ENCODE data around the gene PKD1L1.
"Not testable (repeated sequence)": the region's sequence is repeated elsewhere in the genome, so short reads cannot be mapped to it uniquely, and the experiment has no call there.

Gene PKD1L1

DNA sequence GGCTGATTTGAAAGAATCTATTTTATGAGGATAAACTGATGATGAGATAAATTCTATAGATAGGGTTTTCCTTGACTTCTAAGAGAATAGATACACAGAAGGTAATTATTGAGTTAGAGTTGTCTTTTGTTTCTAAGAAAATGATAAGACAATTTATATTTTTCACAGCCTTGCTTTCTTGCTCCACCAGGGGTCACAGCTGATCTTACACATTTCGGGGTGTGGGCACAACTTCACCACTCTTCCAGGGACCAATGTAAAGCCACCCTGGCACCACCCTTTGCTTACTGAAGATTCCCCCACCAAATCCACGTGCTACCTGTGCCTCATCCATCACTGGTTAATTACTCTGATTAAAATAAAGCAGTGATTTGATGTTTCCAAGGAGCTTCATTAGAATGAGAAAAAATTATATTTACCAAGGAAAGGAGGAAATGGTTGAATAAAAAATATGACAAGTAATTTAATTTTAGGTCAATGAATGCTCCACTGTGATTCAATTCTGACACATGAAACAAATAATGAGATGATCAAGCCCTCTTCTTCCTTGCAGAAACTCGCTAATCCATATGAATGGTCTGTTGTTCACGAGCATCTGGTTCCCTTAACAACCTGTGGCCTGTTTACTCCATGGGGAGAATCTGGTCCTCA lies 189.1 kb downstream of the PKD1L1 start:
- DNase-seq = no peak

DNA sequence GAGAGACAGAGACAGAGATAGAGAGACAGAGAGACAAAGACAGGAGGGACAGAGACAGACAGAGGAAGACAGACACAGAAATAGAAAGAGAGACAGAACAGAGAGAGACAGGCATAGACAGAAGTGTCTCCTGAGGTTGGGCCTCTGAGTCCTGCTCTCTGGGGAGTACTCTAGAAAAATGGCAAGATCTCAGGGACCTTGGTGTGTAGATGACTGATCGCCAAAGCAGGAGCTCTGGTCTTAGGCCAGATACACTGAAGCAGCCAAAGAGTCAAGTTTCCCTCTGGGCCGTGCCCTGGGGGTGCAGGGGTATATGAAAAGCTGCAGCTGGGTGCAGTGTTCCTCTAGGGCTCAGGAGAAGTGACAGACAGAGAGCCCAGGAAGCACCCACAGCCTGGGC lies 189.7 kb downstream of the PKD1L1 start:
- DNase-seq = no peak

DNA sequence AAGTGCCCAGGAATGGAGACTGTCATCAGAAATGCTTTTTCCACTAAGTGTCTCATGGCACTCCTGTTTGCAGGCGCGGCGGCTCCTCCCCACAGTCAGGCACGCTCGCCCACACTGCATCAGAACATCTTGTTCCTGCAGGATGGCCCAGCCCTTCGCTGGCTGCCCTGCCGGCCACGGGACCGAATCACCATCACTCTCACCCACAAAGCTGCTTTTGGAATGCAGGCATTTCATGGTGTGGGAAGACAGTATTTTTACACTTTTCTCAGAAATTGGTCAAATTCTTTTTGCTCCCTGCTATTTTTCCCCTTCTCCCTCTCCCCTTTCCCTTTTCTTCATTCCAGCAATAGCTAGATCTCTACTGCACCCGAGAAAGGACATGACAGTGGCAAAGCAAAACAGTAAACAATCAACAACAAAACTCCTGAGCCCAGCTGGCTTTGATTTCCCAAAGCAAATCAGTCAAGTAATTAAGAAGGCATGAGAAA lies 190.3 kb downstream of the PKD1L1 start:
- DNase-seq = no peak

DNA sequence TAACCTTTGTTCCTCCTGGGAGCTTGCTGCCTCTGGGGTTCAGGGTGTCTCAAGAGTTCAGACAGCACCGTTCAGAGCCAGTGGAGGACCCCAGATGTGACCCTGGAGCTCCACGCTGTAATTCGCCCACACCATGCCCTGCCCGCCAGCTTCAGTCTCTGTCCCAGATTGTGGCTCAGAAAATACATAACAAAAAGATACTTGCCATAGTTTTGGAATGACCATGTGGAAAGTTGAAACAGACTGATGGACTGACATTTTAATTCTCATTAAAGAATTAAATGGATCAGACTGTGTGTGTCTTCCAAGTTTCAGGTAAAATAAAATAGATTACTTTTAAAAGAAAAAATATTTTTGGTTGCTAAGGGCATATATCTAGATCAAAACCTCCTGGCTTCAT lies 191.6 kb downstream of the PKD1L1 start:
- no peak for DNase-seq

DNA sequence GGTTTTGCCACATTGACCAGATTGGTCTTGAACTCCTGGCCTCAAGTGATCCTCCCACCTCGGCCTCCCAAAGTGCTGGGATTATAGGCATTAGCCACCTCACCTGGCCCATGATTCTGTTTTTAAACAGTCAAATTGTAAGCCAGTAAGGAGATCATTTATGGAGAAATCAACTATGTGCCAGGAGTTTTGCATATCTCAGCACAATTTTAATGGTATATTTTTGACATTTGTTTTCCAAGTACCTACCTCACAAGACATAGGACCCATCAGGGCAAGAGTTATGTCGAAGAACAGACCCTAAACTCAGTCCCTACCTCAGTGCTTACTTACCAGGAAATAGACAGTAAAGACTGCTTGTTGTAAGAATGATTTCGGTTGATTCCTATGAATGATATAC lies 193.0 kb downstream of the PKD1L1 start:
- DNase-seq = no peak

DNA sequence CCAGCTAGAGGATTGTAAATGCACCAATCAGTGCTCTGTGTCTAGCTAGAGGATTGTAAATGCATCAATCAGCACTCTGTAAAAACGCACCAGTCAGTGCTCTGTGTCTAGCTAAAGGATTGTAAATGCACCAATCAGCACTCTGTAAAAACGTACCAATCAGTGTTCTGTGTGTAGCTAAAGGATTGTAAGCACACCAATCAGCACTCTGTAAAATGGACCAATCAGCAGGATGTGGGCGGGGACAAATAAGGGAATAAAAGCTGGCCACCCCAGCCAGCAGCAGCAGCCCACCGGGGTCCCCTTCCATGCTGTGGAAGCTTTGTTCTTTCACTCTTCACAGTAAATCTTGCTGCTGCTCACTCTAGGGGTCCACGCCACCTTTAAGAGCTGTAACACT lies 196.5 kb downstream of the PKD1L1 start:
- DNase-seq = not testable (repeated sequence)

DNA sequence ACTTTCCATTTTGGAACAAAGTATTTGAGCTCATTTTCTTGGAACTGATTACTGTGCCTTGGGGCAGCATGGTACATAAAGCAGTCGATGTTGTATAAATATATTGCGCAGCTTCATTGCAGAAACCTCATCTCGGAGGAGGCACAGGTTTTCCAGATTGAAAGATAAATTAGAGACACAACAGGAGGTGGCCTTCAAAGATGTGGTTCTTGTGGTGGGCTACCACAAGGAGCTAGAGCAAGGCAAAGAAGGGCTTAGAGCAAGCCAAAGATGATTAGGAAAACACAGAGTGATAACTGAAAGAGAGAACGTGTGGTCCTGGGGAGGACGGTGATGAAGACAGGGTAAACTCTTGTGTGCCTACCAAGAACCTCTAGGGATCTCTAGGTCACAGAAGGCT lies 197.2 kb downstream of the PKD1L1 start:
- DNase-seq = no peak

DNA sequence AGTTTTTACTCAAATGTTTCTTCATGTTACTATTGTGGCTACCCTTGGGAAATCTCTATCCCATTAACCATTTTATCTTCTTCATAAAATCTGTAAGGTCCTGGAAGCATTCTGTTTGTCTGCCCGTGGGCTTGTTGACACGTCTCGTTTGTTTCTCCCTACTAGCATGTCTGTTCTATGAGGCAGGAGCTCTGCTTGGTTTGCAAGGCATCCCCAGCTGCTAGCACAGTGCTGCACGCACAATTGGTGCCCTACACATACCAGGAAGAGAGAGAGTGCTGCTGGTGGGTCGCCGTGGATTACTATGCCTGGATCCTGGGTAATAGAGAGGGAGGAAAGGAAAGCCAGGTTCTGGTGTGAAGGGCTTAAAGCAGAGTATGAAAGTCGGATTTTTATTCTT lies 200.2 kb downstream of the PKD1L1 start:
- DNase-seq = no peak

DNA sequence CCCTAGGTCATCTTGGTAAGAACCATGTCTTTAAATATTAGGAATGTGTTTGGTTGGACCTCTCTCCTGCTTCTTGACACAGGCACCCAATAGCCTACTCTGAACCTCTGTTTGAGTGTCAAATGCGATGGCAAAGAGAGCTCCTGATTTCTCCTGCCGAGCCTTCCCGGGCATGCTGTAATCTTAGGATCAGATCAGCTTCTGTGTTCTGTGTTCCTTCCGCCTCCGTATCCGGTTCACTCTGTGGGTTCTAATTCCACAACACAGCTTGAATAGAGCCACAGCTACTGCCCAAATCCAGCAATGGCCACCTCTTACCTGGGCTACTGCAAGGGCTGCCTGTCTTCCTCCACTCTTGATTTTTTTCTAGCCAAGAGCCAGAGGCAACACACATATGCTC lies 201.1 kb downstream of the PKD1L1 start:
- DNase-seq = no peak

DNA sequence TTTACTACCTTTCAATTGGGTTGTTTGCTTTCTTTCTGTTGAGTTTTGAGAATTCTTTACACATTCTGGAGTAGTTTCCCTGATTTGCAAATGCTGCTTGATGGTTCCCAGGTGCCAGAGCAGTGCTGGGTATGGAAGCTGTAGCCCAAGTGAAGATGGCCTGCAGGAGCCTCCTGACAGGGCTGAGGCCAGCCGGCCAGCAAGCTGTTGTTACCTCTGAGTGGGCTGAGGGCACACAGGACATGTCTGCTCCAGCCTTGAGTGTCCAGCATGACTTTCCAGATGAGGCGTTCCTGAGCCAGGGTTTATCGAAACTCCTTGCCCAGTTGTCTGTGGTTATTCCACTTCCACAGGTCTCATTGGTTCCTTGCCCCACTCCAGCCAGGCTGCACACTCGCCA lies 201.8 kb downstream of the PKD1L1 start:
- no peak for DNase-seq

DNA sequence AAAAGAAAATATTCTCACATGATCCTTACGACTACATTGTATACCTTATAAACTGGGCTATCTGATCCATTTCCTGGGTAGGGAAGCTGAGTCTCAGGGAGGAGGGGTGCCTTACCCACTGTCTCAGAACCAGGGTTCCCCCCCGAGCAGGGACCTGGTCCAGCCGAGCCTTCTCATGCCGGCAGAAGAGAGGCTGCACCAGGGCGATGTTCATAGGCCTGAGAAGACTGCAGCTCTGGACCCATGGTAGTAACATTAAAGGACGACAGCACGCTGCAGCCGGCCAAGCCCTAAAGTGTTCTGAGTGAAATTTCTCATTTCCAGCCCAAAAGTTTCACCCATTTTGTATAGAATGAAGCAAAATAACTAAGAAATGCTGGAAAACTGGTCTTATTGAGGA lies 203.4 kb downstream of the PKD1L1 start:
- DNase-seq = no peak

DNA sequence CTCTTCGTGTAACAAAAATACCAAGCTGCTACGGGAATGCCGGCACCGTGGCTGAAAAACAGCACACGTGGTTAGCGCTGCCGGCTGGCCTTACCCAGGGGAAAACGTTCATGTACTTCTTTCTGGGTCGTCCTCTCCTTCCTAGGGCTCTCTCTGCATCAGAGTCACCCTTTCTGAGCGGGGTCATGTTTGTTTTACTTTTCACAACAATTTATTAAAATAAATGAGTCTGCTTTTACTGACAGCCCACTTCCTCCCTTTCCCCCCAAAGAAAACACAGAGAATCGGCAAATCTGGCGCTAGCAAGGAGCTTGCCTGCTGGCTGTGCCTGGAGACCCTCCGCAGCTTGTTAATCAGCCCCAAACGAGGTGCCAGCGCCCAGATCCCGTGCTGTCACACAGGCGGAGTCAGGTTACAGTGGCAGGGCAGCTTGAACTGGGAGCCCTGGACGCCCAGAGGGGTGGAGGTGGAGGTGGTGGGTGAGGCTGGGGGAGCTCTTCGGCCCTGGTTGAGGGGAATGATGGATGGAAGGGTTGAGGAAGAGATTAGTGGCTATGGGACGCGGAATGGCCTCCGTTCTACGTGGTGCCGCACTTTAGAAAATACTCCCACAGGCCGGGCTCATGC lies 204.2 kb downstream of the PKD1L1 start:
- no peak for DNase-seq

DNA sequence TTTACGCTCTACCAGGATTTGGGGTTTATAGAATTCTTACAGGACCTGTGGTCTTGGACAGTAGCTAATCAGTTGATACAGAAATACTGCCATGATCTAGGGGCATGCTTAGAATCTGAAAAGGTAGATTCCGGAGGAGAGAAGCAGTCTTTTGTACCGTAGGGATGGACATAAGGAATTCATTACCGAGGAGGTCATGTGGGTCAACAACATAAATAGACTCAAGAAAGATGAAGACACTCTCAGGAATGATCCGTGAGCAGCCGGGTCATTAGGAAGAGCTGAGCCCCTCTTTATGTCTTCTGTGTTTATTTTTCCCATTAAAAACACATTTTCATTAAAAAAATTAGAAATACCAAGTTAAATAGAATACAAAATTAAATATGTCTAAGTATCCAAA lies 206.3 kb downstream of the PKD1L1 start:
- DNase-seq = no peak

DNA sequence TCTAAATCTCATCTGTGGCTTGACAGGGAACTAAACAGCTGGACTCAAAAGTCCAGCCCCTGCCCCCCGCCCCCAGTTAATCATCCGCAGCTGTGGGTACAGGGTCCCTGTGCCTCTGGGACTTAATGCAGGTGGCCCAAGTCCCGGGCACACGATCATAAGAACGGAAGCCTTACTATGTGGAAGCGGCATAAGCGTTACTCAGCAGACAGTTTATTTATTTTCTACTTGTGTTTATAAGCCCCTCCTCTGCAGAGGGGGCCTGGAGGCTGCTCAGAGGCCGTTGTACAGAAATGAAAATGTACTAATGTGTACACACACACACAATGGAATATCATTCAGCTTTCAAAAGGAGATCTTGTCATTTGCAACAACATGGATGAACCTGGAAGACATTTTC lies 208.4 kb downstream of the PKD1L1 start:
- no peak for DNase-seq

DNA sequence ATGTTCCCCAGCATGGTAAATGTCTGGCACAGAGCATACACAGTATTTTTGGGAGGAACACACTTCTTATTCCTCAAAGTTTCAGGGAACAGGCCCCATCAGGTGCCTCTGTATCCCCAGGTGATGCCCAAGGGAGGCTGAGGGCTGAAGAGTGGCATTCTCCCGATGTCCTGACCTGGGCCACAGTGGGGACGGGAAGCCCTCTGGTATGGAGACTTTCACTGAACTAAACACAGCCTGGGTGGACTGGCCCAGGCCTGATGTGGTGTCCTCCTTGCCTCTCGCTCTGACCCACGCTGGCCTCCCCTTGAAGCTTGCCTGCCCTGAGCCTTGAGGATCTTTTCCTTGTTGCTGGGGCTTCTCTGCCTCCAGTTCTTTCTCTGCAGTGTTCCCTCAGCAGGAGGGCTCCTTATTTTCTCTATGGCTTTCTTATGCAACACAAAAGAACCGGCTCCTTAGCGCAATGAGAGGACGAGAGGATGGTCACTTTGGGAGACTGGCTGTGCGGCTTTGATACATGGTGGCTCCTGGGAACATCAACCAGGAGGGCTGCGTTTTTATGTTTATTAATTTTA lies 208.9 kb downstream of the PKD1L1 start:
- no peak for DNase-seq

DNA sequence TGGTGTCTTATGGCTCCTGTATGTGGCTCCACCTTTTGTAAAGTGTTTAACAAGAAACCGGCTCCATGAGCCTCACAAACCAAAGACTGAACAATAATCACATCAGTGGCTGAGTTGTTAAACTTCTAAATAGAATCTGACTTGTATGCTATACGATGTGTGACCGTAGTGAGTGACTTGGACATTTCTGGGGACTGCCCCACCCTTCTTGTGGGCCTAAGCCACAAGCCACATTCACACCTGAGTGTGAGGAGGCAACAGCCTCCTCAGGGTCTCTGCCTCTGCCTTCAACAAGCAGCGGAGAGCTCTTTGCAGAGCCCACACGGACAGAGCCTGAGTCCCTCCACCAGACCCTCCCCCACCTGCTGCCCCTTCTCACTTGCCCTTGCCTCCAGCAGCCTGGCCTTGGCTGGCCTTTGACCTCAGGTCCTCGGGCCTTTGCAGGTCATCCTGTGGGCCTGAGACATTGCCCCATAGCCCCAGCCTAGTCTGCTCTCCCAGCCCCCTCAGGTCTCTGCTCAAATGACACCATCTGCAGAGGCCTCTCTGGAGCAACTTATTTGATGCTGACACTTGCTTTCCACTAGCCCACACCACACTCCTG lies 209.6 kb downstream of the PKD1L1 start:
- no peak for DNase-seq

DNA sequence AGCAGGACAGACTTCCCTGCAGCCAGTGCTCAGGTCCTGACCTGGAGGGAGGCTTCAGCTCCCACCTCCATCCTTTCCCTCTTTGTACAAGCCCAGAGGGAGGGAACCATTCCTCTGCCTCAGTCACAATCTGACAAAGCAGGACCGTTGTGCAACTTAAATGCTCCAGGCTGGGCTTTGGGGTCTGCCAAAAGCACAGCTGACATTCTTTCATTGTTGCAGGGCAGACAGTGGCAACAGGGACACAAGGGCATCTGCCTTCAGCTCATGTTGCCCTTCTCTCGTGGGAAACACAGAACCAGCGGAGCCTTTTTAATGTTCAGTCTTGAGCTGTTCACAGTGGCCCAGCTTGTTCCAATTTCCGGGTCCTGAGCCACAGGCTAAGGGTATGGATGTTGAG lies 210.7 kb downstream of the PKD1L1 start:
- no peak for DNase-seq

DNA sequence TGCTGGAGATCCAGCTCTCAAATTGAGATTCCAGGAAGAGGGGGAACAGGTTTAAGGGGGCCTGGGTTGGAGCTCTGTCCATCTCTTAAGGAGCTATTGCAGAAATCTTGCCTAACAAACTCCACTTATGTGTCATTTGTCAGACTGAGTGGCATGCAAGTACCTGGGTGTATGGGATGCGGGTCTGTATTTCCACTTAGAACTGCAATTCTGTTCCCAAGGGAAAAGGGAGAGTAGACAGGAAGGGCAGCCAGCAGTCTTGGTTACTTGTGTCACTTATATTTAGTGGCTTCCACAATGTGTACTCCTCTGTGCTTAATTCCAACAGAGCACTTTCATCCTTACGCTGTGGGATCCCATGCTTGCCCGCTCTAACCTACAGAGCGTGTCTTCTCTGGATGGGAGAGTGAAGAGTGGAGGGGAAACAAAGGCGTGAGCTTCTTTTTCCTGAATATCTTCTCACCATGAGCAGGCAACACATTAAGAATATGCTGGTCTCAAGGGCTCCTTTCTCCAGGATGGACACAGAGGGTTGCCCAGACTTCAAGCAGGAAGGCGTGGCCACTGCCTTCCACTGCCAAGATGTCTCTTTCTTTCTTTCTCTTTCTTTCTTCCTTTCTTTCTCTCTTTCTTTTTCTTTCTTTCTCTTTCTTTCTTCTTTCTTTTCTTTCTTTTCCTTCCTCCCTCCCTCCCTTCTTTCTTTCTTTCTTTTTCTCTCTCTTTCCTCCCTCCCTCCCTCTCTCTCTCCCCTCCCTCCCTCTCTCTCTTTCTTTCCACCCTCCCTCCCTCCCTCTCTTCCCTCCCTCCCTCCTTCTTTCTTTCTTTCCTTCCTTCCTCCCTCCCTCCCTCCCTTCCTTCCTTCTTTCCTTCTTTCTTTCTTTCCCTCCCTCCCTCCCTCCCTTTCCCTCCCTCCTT lies 212.6 kb downstream of the PKD1L1 start:
- DNase-seq = no peak

DNA sequence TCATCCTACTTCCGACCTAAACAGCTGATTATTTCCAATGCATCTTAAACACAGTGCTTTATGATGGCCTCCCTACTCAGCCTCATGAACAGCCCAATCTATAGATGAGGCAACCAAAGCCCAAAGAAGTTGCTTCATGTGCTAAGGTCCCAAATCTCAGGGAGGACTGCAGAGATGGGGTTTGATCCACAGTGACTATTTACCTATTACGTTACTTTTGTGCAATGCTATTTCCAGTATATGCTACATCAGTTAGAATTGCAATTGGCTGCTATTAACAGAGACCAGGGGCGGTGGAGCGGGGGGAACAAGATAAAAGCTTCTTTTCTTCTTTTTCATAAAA lies 213.3 kb downstream of the PKD1L1 start:
- DNase-seq = no peak

DNA sequence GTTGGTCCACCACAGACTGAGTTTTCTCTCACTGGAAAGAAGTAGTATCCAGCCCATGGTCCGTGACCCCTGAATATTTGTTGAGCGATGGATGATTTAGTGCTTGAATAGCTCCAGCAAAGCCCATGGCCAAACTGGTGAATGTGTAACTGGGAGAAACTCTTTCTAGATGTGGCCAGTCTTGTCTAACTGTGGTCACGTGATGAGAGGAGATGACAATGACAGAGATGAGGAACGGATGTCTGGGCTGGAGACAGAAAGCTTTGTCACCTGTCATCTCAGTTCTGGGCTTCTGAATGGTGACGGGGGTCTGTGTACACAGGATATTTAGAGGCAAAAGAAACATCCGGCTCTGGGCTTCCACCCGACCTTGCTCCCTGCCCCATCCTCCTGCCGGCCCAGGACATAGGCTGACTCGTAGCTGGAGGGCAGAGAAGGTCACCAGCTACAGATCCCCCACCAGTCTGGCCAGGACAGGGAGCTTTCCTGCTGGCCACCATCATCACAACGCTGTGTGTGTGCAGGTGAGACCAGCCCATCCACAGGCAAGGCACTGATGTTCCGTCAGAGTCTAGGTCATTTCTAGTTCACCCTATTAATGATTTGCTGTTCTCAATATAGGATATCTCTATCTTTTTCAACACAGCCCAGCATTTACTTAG lies 213.8 kb downstream of the PKD1L1 start:
- DNase-seq = no peak

DNA sequence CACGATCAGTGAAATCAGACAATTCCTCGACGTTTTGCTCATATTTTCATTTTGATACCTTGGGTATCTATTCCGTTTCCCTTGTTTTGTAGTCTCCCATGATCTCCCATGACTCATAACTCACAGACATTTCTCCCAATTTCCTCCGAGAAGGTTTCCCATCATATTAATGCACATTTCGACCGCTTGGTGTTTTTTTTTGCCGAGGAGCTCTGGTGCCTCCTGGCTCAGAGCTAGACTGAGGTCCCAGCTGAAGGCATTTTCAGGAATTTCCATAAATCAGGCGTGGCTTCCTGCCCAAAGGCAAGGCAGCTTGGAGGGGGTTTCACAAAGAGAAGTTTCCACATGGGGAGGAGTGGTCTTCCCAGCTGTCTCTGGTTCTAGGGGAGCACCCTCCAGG lies 218.1 kb downstream of the PKD1L1 start:
- DNase-seq = no peak

DNA sequence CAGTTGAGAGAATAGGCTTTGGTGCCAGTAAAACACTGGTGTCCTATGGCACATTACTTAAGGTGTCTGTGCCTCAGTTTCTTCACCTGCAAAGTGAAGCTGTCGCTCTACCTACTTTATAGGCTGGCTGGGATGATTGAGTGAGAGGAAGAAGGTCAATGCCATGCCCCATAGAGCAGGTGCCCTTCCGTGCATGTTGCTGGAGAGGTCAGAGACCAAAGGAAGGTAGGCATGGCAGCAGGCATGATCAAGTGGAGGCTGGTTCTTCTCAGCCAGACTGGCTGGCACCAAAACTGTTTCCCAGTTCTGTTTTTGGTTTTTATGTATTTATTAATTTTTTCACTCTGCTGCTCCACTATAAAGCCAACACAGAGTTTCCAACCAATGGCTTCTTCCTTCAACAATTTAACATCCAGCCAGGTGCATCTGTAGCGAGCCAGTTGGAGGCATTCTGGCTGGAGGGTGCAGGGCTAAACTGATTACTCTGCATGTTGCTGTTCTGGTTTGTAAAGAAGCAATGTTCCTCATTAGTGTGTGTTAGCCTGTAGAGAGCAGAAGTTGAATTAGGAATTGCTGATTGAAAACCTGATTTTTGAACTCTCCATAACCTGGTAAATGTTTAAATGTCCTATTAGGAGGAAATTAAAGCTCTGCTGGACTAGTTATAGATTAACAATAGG lies 222.1 kb downstream of the PKD1L1 start:
- DNase-seq = no peak
